ENCODE measurements around the gene DKKL1. TPM values are rescaled to one million over a fixed set of nuclear protein-coding genes. Genes with fewer than 3 reads are reported as not detected.

Gene DKKL1
- polyA plus RNA-seq, 1 donor from 2014 or later: 1.1 TPM

DNA sequence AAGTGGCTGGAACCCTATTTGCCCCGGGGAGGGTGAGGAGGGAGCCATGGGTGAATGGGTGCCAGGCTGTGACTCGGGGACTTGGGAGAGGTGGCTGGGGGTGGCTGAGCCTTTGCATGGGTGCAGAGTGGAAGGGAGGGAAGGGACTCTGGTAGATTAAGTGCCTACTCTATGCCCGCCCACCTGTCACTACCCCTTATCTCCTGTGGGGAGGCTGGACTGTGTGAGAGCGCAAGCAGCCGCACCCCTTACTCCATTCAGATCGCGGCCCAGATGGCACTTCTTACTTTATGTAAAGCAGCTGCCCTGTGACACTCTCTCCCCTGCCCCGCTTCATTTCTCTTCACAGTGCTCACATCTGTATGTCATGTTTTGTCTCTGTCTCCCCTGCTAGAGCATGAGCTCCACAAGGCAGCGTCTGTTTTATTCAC lies 27.3 kb downstream of the DKKL1 start:
- no peaks in the 10 kb centered on the region for H3K27me3 Mint-ChIP-seq
- H3K9me3 Mint-ChIP-seq: no peaks in the 10 kb centered on the region
- H3K27ac Mint-ChIP-seq: peak overlapping the region; percentile 67 to 87 (median 84)
- H3K36me3 Mint-ChIP-seq: no peaks in the 10 kb centered on the region
- peaks cover 22 to 29% (median 26%) of the 10 kb centered on the region in 3 donors for H3K4me1 Mint-ChIP-seq
- H3K4me3 Mint-ChIP-seq: peak overlapping the region; percentile 44 to 84 (median 65)

DNA sequence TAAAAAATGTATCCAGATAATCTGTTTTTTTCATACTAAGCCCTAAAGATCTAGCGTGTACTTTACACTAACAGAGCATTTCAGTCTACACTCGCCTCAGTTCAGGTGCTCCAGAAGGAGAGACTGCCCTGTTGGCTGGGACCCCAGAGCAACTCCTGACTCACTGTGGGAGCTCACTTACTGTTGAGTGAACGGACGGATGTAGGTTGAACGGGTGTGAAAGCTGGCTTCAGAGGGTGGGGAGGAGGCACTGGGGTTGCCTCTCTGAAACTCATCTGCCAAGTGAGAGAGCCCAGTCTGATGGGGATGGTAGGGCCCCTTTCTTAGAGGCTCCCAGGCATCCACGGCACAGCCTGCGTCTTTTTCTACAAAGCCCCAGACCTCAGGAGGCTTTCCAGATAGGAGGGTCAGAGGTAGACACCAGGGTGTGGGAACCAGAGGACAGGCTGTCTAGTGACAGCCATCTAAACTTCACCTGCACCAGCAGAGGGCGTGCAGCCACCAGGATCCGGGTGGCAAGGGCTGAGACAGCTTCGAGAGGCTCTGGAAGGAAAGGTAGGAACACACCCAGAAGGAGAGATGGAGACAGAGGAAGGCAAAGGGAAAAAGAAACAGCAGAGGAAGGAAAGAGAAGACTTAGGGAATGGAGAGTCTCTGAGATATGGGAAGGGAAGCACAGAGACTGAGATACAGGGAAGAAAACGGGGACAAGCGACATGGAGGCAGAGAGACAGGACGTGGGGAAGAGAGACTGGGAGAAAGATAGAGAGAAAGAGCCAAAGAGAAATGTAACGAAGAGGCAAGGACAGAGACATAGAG lies 28.1 kb downstream of the DKKL1 start:
- Mint-ChIP-seq H3K27me3 (no peaks in the 10 kb centered on the region), H3K36me3 (no peaks in the 10 kb centered on the region), H3K9me3 (no peaks in the 10 kb centered on the region), H3K27ac (peak overlapping the region; percentile 52 to 87 (median 61)), H3K4me3 (peak overlapping the region in 2 of 4 donors; percentile 16 to 51), H3K4me1 (peaks cover 22 to 29% (median 26%) of the 10 kb centered on the region in 3 donors)

DNA sequence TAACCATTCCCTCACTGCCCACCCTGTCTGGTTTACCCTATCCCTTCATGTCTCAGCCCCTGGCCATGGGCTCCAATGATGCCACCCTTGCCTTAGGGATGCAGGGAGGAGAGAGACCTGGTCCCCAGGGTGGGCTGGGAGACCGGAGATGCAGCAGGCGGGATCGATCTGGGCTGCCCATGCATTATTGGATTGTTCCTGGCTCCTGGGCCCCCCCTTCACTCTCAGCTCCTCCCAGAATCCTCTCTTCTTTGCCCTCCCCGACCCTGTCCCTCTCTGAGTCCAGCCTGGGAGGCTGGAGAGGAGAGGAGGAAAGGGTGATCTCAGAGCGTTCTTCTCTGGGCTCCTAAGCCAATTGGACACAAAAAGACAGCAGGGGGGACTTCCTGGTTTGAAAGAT lies 30.2 kb downstream of the DKKL1 start:
- Mint-ChIP-seq H3K4me1 (peaks cover 12 to 19% (median 18%) of the 10 kb centered on the region in 3 donors), H3K27ac (no peak overlapping the region), H3K4me3 (no peak overlapping the region), H3K36me3 (no peaks in the 10 kb centered on the region), H3K27me3 (peaks cover 1% of the 10 kb centered on the region), H3K9me3 (no peaks in the 10 kb centered on the region)

DNA sequence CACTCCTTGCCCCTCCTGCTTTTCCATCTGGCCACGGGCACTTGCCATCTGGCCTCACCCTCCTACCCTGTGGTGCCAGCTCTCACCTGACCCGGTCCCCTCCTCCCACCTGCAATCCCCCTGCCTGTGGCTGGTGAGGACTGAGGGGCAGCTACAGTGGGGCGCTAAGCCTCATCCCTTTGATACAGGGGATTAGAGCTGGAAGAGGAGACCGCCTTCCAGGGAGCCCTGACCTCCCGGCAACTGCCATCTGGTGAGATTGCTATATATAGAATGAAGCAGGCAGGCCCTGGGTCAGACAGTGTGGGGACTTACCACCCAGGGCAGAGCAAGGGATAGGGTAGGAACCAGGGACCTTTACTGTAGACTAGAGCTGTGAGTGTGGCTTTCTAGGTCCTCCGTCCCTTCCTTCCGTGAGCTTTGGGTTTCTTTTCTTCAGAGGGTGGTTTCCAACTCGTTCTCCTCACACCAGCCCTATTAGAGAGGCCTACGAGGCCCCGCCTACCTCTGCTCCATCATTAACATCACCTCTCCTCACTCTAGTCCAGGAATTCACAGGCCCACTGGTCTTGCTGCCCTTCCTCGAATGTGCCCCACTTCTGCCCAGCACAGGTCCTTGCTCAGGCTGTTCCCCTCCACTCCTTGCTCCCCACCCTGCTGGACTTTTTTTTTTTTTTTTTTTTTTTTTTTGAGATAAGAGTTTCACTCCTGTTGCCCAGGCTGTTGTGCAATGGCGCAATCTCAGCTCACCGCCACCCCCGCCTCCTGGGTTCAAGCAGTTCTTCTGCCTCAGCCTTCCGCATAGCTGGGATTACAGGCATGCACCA lies 32.1 kb downstream of the DKKL1 start:
- no peaks in the 10 kb centered on the region for H3K9me3 Mint-ChIP-seq
- H3K4me1 Mint-ChIP-seq: peaks cover 12% of the 10 kb centered on the region in 3 donors
- H3K4me3 Mint-ChIP-seq: no peak overlapping the region
- no peaks in the 10 kb centered on the region for H3K36me3 Mint-ChIP-seq
- H3K27me3 Mint-ChIP-seq: peaks cover 1% of the 10 kb centered on the region
- no peak overlapping the region for H3K27ac Mint-ChIP-seq

DNA sequence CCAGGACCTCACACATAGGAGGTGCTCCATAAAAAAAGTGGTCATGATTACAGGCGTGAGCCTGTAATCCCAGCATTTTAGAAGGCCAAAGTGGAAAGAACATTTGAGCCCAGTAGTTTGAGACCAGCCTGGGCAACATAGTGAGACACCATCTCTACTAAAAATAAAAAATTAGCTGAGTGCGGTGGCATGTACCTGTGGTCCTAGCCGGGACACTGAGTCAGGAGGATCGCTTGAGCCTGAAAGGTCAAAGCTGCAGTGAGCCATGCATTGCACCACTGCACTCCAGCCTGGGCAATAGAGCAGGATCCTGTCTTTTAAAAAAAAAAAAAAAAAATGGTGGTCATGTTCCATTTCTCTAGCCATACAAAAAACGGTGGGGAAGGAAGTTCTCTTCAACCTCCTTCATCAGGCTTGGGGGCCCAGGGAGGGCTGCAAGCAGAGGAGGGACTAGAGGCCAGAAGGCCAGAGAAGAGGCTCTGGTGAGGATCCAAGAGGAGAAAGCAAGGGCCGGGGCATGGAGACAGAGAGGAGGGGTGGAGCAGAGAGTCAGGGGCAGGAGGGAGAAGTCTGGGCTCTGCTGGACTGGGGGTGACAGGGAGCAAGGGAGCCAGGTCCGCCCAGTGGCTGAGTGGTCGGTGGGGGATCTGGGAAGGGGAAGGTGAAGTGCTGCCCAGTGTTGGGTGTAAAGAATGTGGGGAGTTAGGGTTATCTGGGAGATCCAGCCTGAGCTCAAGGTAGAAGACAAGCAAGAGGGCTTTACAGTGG lies 33.2 kb downstream of the DKKL1 start:
- H3K27me3 Mint-ChIP-seq: peaks cover 1% of the 10 kb centered on the region
- no peaks in the 10 kb centered on the region for H3K36me3 Mint-ChIP-seq
- no peaks in the 10 kb centered on the region for H3K9me3 Mint-ChIP-seq
- peaks cover 2 to 7% (median 3%) of the 10 kb centered on the region in 3 donors for H3K4me1 Mint-ChIP-seq
- H3K27ac Mint-ChIP-seq: no peak overlapping the region
- no peak overlapping the region for H3K4me3 Mint-ChIP-seq

DNA sequence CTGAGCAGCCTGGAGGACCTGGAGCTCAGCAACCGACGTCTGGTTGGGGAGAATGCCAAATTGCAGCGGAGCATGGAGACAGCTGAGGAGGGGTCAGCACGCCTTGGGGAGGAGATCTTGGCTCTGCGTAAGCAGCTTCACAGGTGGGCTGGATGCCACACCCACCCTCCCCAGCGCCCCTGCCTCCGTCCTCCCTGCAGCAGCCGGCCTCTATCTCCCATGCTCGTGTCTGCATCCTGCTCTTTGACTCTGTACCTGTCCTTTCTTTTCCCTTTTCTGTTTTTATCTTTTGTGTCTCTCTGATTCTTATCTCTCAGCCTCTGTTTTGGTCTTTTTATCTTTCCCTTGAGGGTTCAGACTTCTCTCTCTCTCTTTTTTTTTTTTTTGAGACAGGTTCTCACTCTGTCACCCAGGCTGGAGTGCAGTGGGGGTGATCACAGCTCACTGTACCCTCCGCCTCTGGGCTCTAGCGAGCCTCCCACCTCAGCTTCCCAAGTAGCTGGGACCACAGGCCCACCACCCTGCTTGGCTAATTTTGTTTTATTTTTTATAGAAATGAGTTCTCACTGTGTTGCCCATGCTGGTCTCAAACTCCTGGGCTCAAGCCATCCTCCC lies 34.4 kb downstream of the DKKL1 start:
- Mint-ChIP-seq H3K27me3 (peaks cover 1% of the 10 kb centered on the region), H3K36me3 (no peaks in the 10 kb centered on the region), H3K9me3 (no peaks in the 10 kb centered on the region), H3K4me3 (no peak overlapping the region), H3K27ac (no peak overlapping the region), H3K4me1 (peaks cover 0 to 5% (median 3%) of the 10 kb centered on the region in 3 donors)

DNA sequence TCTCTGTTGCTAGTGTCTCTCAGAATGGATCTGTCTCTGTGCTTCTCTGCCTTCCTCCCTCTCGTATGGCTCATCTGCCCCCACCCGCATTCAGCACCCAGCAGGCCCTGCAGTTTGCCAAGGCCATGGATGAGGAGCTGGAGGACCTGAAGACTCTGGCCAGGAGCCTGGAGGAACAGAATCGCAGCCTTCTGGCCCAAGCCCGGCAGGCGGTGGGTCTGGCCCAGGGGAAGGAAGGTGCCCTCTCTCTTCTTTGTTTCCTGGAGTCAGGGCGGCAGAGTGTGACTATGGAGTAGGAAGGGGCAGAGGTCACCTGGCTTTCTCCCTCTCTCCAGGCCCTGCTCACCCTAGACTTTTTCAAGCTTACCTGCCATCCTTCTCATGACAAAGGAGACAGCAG lies 35.3 kb downstream of the DKKL1 start:
- Mint-ChIP-seq H3K9me3 (no peaks in the 10 kb centered on the region), H3K27ac (no peak overlapping the region), H3K4me3 (no peak overlapping the region), H3K36me3 (no peaks in the 10 kb centered on the region), H3K27me3 (peaks cover 1% of the 10 kb centered on the region), H3K4me1 (peaks cover 7 to 10% (median 8%) of the 10 kb centered on the region in 3 donors)

DNA sequence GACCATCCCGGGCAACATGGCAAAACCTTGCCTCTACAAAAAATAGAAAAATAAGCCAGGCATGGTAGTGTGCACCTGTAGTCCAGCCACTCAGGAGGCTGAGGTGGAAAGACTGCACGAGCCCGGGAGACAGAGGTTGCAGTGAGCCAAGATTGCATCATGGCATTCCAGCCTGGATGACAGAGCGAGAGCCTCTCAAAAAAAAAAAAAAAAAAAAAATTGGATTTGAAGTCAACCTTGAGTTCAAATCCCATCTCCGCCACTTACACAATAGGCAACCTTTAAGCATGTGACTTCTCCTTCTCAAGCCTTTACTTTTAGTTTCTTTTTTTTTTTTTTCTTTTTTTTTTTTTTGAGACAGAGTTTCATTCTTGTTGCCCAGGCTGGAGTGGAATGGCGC lies 36.4 kb downstream of the DKKL1 start:
- peaks cover 1% of the 10 kb centered on the region for H3K27me3 Mint-ChIP-seq
- no peaks in the 10 kb centered on the region for H3K9me3 Mint-ChIP-seq
- no peak overlapping the region for H3K4me3 Mint-ChIP-seq
- H3K36me3 Mint-ChIP-seq: no peaks in the 10 kb centered on the region
- peak overlapping the region in 1 of 3 donors; percentile 82 for H3K27ac Mint-ChIP-seq
- H3K4me1 Mint-ChIP-seq: peaks cover 8 to 10% (median 8%) of the 10 kb centered on the region in 3 donors

DNA sequence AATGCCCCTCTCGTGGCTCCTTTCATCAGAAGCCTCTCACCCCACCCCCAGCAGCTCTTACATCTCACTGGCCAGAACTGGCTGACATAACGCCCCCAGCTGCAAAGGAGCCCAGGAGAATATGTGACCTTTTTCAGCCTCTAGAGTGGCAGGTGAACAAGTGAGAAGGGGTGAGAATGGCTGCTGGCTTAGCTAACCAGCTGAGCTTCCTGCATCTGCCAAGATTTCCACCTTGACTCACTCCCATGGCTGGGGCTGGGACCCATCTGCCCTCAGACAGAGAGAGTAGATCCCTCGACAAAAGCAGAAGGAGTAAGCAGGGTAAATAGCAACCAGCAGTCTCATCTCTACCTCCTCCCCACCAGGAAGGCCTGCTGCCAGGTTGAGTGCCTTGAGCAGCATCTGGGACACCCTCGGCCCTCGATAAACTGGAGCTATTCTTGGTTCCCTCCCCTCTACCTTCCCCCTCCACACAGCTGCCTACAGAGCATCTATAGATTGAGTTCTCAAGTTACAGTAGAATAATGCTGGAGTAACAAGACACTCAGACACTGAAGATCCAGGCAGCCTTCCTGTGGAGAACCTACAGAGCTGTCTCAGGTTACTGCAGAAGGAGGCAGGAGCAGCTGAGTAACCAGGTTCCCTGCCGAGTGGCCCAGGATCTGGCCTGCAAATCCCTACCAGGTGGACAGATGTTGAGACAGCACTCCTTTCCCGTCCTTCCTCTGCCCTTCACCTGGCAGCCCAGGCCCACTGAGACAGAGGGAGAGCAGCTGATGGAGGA lies 39.9 kb downstream of the DKKL1 start:
- peak overlapping the region in 1 of 4 donors; percentile 32 for H3K4me3 Mint-ChIP-seq
- H3K27ac Mint-ChIP-seq: peak overlapping the region in 2 of 3 donors; percentile 71 to 76
- no peaks in the 10 kb centered on the region for H3K9me3 Mint-ChIP-seq
- no peaks in the 10 kb centered on the region for H3K27me3 Mint-ChIP-seq
- H3K4me1 Mint-ChIP-seq: peaks cover 13 to 16% (median 16%) of the 10 kb centered on the region in 3 donors
- H3K36me3 Mint-ChIP-seq: no peaks in the 10 kb centered on the region

DNA sequence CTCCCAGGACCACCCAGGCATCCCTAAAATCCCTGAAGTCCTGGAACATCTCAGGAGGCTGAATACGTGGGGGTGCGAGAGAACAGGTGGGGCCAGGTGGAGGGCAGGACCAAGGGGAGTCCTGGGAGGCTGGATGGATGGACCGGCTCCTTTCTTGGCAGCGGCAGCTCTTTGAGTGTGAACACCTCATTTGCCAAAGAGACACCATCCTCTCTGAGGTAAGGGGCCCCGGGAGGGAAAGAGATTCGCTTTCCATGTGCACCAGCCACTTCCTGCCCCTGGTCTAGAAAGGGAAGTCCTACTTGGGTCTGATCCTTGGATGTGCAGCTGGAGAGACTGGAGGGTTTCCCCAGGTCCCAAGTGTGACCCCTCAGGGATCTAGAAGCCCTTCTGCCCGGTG lies 43.4 kb downstream of the DKKL1 start:
- Mint-ChIP-seq H3K9me3 (no peaks in the 10 kb centered on the region), H3K4me1 (peaks cover 27 to 38% (median 32%) of the 10 kb centered on the region in 3 donors), H3K27me3 (peaks cover 2% of the 10 kb centered on the region), H3K27ac (no peak overlapping the region), H3K36me3 (no peaks in the 10 kb centered on the region), H3K4me3 (no peak overlapping the region)

DNA sequence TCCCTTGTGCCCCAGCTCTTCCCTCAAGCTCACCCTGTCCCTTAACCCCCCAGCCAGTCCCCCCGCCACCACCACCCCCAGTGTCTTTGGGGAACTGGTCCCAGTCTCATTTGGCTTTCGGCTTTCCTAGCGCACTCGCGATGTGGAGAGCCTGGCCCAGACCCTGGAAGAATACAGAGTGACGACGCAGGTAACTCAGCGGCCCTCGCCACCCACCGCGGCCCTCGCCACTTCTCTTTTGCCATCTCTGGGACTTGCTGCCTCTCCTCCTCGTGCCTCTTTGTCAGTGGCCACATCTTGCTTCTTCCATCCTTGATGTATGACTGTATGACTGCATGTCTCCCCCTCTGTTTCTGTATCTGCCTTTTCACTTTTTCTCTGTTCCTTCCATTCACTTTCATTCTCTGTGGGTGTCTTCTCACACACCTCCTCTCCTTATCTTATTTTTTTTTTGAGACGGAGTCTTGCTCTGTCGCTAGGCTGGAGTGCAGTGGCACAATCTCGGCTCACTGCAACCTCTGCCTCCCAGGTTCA lies 43.9 kb downstream of the DKKL1 start:
- Mint-ChIP-seq H3K27me3 (peaks cover 2% of the 10 kb centered on the region), H3K4me3 (no peak overlapping the region), H3K27ac (peak overlapping the region in 1 of 3 donors; percentile 1), H3K36me3 (no peaks in the 10 kb centered on the region), H3K4me1 (peaks cover 28 to 38% (median 32%) of the 10 kb centered on the region in 3 donors), H3K9me3 (no peaks in the 10 kb centered on the region)

DNA sequence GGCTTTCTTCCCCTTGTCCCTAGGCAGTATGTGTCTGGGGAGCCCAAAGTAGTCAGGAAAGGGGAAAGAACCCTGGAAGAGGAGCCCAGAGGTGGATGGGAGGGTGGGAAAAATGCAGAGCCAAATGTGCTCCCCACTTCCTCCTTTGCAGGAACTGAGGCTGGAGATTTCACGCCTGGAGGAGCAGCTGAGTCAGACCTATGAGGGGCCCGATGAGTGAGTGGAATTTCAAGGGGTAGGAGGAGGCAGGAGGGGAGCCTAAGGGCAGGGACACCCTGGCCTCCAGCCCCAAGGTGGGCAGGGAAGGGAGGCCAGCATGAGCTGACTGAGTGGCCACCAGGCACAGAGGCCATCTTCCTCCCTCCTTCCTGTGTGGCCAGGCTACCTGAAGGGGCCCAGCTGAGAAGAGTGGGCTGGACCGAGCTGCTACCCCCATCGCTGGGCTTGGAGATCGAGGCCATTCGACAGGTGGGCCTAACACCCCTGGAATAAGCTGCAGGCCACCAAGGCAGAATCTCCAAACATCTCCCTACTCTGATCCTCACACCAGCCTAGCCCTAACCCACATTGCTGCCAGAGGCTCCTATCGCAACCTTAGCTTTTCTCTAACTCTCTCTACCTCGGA lies 45.3 kb downstream of the DKKL1 start:
- Mint-ChIP-seq H3K27me3 (peaks cover 2% of the 10 kb centered on the region), H3K4me1 (peaks cover 25 to 29% (median 26%) of the 10 kb centered on the region in 3 donors), H3K36me3 (no peaks in the 10 kb centered on the region), H3K27ac (peak overlapping the region in 2 of 3 donors; percentile 20 to 65), H3K4me3 (peak overlapping the region in 3 of 4 donors; percentile 1 to 83 (median 70)), H3K9me3 (no peaks in the 10 kb centered on the region)

DNA sequence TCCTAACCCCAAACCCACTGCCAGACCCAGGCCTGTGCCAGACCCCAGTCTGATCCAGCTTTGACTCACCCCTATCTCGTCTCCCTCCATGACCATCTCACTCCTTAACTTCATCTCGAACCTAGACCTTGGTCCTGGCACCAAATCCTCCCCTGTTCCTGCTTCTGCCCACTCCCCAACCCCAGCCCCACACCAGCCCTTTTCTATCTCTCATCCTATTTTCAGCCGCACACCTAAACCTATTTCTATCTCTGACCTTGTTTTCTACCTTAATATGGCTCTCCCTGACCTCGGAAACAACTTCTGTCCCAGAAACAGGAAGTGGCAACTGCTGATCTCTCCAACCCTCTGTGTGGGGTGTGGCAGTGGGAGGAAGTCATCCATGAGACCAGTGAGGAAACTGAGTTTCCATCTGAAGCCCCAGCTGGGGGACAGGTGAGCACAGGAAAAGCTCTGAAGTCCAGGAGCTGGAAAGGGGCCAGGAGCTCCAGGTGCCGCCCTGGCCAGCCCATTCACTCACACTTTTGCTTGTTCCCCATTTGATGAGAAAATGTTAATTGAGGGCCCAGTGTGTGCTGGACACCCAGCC lies 45.9 kb downstream of the DKKL1 start:
- Mint-ChIP-seq H3K27me3 (peaks cover 2% of the 10 kb centered on the region), H3K4me1 (peaks cover 25 to 28% (median 26%) of the 10 kb centered on the region in 3 donors), H3K27ac (peak overlapping the region; percentile 20 to 65 (median 27)), H3K9me3 (no peaks in the 10 kb centered on the region), H3K4me3 (peak overlapping the region; percentile 1 to 83 (median 57)), H3K36me3 (no peaks in the 10 kb centered on the region)
